22Rv1 (cell line): Measurements from ENCODE around the gene GCNA.

ENCODE experiments used
- ZFX ChIP-seq: fragments of 450-650 bp; IDR thresholded peaks from 2 replicates; pipeline ENCODE4 v1.6.1; 2017; ENCODE audit warnings: antibody characterized with exemption, borderline replicate concordance
- TF ChIP-seq, protein P1 (sequence below): fragments of 450-650 bp; IDR thresholded peaks from 2 replicates; pipeline ENCODE4 v1.5.1; 2017; ENCODE audit warnings: mild to moderate bottlenecking

DNA sequence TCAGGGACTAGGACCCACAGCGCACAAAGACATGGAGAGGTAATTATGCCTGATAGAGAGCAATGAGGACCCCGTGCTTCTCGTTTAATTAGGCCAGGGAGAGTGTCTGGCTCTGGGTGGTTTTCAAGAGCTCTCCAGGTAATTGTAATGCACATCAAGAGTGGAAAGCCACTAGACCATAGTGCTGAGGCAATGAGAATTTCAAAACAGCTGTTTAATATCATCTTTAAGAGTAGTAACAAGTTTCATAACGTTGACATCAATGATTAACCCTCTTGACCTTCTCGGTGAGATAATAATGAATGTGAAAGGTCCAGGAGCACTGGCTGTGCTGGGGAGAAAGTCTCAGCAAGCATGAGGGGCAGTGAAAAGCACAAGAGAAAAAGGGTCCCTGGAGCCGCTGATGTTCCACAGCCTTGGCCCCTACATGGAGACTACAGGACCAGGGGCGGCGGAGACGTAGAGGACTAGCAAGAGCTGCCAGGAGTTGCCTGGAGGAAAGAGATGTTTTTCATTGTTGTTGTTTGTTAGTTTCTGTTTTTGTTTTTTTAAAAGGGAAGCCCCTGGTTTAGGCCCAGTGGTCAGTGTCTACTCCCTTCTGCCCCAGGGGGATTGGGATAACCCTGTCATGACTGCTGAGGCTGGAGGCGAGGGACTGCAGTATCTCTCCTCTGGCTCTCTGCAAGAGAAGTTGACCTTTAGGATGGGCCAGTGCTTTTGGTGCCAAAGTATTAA, 54.9 kb downstream of the GCNA start:
- TF ChIP-seq, protein P1, sequence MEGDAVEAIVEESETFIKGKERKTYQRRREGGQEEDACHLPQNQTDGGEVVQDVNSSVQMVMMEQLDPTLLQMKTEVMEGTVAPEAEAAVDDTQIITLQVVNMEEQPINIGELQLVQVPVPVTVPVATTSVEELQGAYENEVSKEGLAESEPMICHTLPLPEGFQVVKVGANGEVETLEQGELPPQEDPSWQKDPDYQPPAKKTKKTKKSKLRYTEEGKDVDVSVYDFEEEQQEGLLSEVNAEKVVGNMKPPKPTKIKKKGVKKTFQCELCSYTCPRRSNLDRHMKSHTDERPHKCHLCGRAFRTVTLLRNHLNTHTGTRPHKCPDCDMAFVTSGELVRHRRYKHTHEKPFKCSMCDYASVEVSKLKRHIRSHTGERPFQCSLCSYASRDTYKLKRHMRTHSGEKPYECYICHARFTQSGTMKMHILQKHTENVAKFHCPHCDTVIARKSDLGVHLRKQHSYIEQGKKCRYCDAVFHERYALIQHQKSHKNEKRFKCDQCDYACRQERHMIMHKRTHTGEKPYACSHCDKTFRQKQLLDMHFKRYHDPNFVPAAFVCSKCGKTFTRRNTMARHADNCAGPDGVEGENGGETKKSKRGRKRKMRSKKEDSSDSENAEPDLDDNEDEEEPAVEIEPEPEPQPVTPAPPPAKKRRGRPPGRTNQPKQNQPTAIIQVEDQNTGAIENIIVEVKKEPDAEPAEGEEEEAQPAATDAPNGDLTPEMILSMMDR = no peak
- TF ChIP-seq ZFX = no peak
